ENCODE results near the gene L2HGDH.

GRCh38 chr14:50233166-50233950 is 78.7 kb downstream of the L2HGDH start:
- TF ChIP-seq, protein P1, sequence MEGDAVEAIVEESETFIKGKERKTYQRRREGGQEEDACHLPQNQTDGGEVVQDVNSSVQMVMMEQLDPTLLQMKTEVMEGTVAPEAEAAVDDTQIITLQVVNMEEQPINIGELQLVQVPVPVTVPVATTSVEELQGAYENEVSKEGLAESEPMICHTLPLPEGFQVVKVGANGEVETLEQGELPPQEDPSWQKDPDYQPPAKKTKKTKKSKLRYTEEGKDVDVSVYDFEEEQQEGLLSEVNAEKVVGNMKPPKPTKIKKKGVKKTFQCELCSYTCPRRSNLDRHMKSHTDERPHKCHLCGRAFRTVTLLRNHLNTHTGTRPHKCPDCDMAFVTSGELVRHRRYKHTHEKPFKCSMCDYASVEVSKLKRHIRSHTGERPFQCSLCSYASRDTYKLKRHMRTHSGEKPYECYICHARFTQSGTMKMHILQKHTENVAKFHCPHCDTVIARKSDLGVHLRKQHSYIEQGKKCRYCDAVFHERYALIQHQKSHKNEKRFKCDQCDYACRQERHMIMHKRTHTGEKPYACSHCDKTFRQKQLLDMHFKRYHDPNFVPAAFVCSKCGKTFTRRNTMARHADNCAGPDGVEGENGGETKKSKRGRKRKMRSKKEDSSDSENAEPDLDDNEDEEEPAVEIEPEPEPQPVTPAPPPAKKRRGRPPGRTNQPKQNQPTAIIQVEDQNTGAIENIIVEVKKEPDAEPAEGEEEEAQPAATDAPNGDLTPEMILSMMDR (conservative IDR thresholded peaks at IDR 0.05; ENCODE audit: low read depth, low read length), result no peak
- TF ChIP-seq RCOR1 (IDR thresholded peaks at IDR 0.05; ENCODE audit: insufficient replicate concordance, low read length), result no peak
- TF ChIP-seq NFE2L2 (IDR thresholded peaks at IDR 0.05; ENCODE audit: low read depth, low read length), result no peak
- no peak for TF ChIP-seq SMC3 (IDR thresholded peaks at IDR 0.05; ENCODE audit: low read depth, low read length)
- TF ChIP-seq POLR2A (IDR thresholded peaks at IDR 0.05; ENCODE audit: low read depth, low read length), result no peak
- no peak for TF ChIP-seq CEBPB (IDR thresholded peaks at IDR 0.05; ENCODE audit: low read depth, low read length)
- TF ChIP-seq, protein P2, sequence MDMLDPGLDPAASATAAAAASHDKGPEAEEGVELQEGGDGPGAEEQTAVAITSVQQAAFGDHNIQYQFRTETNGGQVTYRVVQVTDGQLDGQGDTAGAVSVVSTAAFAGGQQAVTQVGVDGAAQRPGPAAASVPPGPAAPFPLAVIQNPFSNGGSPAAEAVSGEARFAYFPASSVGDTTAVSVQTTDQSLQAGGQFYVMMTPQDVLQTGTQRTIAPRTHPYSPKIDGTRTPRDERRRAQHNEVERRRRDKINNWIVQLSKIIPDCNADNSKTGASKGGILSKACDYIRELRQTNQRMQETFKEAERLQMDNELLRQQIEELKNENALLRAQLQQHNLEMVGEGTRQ (IDR thresholded peaks at IDR 0.05; ENCODE audit: low read depth, low read length), result no peak
- TF ChIP-seq RAD21 (IDR thresholded peaks at IDR 0.05; ENCODE audit: low read length), result no peak
- no peak for TF ChIP-seq MXI1 (IDR thresholded peaks at IDR 0.05; ENCODE audit: borderline replicate concordance, low read depth, low read length)
- TF ChIP-seq MAFK (IDR thresholded peaks at IDR 0.05; ENCODE audit: low read depth, low read length), result no peak

Measured in IMR-90 (cell line).